Liver (tissue), 3 donors: Measurements from ENCODE around the gene PDE3B.
"Not testable (repeated sequence)": the region's sequence is repeated elsewhere in the genome, so short reads cannot be mapped to it uniquely, and the experiment has no call there.

Experiments used
- ATF3 ChIP-seq: IDR thresholded peaks from 2 replicates; pipeline ENCODE4 v1.6.1; 2016; ENCODE audit warnings: antibody characterized with exemption
- CTCF ChIP-seq: fragments of 150-350 bp; IDR thresholded peaks from 2 replicates; pipeline ENCODE4 v1.5.1; 2017; ENCODE audit warnings: improper control_type of control experiment, low read depth, low read length; ENCODE audit not compliant: missing input control
- RAD21 ChIP-seq, 2 donors: IDR thresholded peaks; 2 replicates each; pipeline ENCODE4 v1.6.1; 2016; ENCODE audit warnings: antibody characterized with exemption in 2 of 2, mild to moderate bottlenecking in 2 of 2
- SP1 ChIP-seq: IDR thresholded peaks from 2 replicates; pipeline ENCODE4 v1.6.1; 2018; ENCODE audit warnings: antibody characterized with exemption, mild to moderate bottlenecking
- TF ChIP-seq, protein P1 (sequence below): IDR thresholded peaks from 2 replicates; pipeline ENCODE4 v1.6.1; 2016; ENCODE audit warnings: antibody characterized with exemption, mild to moderate bottlenecking
- donor health status: healthy.
- donor health status: healthy.

DNA sequence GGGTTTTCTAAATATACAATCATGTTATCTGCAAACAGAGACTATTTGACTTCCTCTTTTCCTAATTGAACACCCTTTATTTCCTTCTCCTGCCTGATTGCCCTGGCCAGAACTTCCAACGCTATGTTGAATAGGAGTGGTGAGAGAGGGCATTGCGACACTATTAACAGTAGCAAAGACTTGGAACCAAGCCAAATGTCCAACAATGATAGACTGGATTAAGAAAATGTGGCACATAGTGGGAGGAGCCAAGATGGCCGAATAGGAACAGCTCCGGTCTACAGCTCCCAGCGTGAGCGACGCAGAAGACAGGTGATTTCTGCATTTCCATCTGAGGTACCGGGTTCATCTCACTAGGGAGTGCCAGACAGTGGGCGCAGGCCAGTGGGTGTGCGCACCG, 72.1 kb downstream of the PDE3B start:
- TF ChIP-seq ATF3; CTCF; SP1; RAD21 (IDR thresholded peaks at IDR 0.05): not testable (repeated sequence)
- TF ChIP-seq, protein P1, sequence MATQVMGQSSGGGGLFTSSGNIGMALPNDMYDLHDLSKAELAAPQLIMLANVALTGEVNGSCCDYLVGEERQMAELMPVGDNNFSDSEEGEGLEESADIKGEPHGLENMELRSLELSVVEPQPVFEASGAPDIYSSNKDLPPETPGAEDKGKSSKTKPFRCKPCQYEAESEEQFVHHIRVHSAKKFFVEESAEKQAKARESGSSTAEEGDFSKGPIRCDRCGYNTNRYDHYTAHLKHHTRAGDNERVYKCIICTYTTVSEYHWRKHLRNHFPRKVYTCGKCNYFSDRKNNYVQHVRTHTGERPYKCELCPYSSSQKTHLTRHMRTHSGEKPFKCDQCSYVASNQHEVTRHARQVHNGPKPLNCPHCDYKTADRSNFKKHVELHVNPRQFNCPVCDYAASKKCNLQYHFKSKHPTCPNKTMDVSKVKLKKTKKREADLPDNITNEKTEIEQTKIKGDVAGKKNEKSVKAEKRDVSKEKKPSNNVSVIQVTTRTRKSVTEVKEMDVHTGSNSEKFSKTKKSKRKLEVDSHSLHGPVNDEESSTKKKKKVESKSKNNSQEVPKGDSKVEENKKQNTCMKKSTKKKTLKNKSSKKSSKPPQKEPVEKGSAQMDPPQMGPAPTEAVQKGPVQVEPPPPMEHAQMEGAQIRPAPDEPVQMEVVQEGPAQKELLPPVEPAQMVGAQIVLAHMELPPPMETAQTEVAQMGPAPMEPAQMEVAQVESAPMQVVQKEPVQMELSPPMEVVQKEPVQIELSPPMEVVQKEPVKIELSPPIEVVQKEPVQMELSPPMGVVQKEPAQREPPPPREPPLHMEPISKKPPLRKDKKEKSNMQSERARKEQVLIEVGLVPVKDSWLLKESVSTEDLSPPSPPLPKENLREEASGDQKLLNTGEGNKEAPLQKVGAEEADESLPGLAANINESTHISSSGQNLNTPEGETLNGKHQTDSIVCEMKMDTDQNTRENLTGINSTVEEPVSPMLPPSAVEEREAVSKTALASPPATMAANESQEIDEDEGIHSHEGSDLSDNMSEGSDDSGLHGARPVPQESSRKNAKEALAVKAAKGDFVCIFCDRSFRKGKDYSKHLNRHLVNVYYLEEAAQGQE, result not testable (repeated sequence)
